ENCODE measurements around the gene RNPEPL1.
"Not testable (repeated sequence)": the region's sequence is repeated elsewhere in the genome, so short reads cannot be mapped to it uniquely, and the experiment has no call there.

The RNPEPL1 gene

GRCh38 chr2:240567872-240568677, at the start of gene RNPEPL1:
Gene RNPEPL1, plus strand, starts transcription at chr2:240568484. Its CDS starts 103 bp downstream, at chr2:240568587.
- in situ Hi-C loops (cut with HindIII; ENCODE audit: low sequenced_read_pairs), result no loop called here

- in situ Hi-C loops (cut with HindIII; ENCODE audit: low sequenced_read_pairs), result no loop called here
Measured at GRCh38 chr2:240518981-240519380, 49.3 kb upstream of the RNPEPL1 start.

GRCh38 chr2:240519396-240520129, 48.7 kb upstream of the RNPEPL1 start:
- in situ Hi-C loops (cut with HindIII; ENCODE audit: low sequenced_read_pairs), result no loop called here

GRCh38 chr2:240520130-240520973, 47.9 kb upstream of the RNPEPL1 start:
- in situ Hi-C loops (cut with HindIII; ENCODE audit: low sequenced_read_pairs), result no loop called here

- in situ Hi-C loops (cut with HindIII; ENCODE audit: low sequenced_read_pairs), result no loop called here
Measured at GRCh38 chr2:240520974-240521350, 47.3 kb upstream of the RNPEPL1 start.

GRCh38 chr2:240521885-240522284, 46.4 kb upstream of the RNPEPL1 start:
- in situ Hi-C loops (cut with HindIII; ENCODE audit: low sequenced_read_pairs), result not testable (repeated sequence)

- in situ Hi-C loops (cut with HindIII; ENCODE audit: low sequenced_read_pairs), result no loop called here
Measured at GRCh38 chr2:240522406-240522805, 45.9 kb upstream of the RNPEPL1 start.

GRCh38 chr2:240523451-240524281, 44.6 kb upstream of the RNPEPL1 start:
- in situ Hi-C loops (cut with HindIII; ENCODE audit: low sequenced_read_pairs), result no loop called here

GRCh38 chr2:240524963-240525718, 43.1 kb upstream of the RNPEPL1 start:
- in situ Hi-C loops (cut with HindIII; ENCODE audit: low sequenced_read_pairs), result no loop called here

- in situ Hi-C loops (cut with HindIII; ENCODE audit: low sequenced_read_pairs), result no loop called here
Measured at GRCh38 chr2:240525802-240526201, 42.5 kb upstream of the RNPEPL1 start.

- in situ Hi-C loops (cut with HindIII; ENCODE audit: low sequenced_read_pairs), result no loop called here
Measured at GRCh38 chr2:240526521-240526920, 41.8 kb upstream of the RNPEPL1 start.

- in situ Hi-C loops (cut with HindIII; ENCODE audit: low sequenced_read_pairs), result no loop called here
Measured at GRCh38 chr2:240527153-240527750, 41.0 kb upstream of the RNPEPL1 start.

GRCh38 chr2:240528406-240529040, 39.8 kb upstream of the RNPEPL1 start:
- in situ Hi-C loops (cut with HindIII; ENCODE audit: low sequenced_read_pairs), result no loop called here

GRCh38 chr2:240529344-240529999, 38.8 kb upstream of the RNPEPL1 start:
- in situ Hi-C loops (cut with HindIII; ENCODE audit: low sequenced_read_pairs), result no loop called here

GRCh38 chr2:240530181-240530580, 38.1 kb upstream of the RNPEPL1 start:
- in situ Hi-C loops (cut with HindIII; ENCODE audit: low sequenced_read_pairs), result no loop called here

GRCh38 chr2:240531038-240531437, 37.2 kb upstream of the RNPEPL1 start:
- in situ Hi-C loops (cut with HindIII; ENCODE audit: low sequenced_read_pairs), result no loop called here

- in situ Hi-C loops (cut with HindIII; ENCODE audit: low sequenced_read_pairs), result no loop called here
Measured at GRCh38 chr2:240532031-240532775, 36.1 kb upstream of the RNPEPL1 start.

All from DLD1 (cell line).